GM19468 (cell line): ENCODE results near the gene MTOR.
"Not testable (repeated sequence)": the region's sequence is repeated elsewhere in the genome, so short reads cannot be mapped to it uniquely, and the experiment has no call there.

Experiments
- ATAC-seq: cut with Tn5 transposase; IDR thresholded peaks from one replicate; pipeline ENCODE4 v1.9.1; 2021; ENCODE audit warnings: mild to moderate bottlenecking, moderate library complexity, moderate number of reproducible peaks; ENCODE audit not compliant: unreplicated experiment; ENCODE audit errors: extremely low read depth

Gene MTOR

DNA sequence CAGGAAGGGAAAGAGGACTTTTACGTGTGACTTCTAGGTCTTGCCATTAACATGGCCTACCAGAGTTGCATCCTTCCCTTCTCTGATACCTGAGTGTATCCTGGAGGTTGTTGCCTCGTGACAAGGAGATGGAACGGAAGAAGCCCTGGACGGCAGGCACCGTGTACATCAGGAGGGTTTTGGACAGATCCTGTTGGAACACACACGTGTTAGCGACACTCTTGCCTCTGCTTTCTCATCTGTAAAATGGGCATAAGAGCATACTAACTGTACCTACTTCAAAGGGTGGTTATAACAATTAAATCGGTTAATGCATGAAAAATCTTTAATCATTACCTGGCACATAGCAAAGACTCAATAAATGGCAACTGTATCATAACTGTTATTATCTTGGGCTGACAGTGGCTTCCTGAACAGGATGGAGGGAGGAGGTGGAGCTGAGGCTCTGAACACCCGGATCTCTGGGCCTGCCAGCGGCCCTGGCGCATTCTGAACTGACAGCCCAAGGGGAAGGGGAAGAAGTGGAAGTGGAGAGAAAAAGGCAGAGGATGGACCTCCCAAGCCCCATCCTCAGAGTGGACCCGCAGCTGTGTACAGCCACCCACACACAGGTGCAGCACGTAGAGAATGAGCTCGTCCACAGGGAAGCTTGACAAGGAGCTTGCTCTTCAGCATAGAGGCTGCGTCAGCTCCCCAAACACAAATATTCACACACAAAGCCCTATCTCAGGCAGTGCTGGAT is 132.5 kb downstream of the MTOR start:
- ATAC-seq, result no peak

DNA sequence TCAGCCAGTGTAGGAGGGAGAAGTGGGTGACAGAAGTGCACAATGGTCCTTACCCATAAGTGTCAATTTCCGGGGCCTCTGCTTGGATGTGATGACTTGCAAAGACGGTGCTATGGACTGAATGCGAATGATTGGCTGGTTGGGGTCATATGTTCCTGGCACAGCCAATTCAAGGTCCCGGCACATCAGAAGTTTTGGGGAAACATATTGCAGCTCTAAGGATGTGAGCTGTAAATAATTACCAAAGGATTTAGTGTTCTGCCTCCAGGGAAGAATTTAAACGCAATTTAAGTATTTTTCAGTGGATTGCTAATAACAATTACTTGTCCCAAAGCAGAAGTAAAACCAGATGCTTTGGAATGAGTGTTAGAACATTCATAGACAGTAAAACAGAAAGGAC is 135.8 kb downstream of the MTOR start:
- ATAC-seq, result no peak

DNA sequence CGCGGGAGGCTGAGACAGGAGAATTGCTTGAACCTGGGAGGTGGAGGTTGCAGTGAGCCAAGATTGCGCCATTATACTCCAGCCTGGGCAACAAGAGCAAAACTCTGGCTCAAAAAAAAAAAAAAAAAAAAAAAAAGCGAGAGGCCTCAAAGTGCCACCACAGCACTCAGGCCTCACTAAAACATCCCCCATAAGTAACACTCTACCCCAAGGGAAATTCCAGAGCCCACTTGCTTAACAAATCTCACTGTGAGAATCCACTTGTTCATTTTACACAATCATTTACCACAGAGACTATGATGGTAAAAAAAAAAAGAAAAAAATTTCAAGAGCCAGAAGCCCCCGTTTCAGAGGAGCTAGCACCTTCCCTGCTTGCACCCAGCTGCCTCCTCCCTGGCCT is 136.4 kb downstream of the MTOR start:
- no peak for ATAC-seq

GRCh38 chr1:11124965-11125364 is 137.4 kb downstream of the MTOR start:
- no peak for ATAC-seq

GRCh38 chr1:11116318-11116717 is 146.0 kb downstream of the MTOR start:
- no peak for ATAC-seq

DNA sequence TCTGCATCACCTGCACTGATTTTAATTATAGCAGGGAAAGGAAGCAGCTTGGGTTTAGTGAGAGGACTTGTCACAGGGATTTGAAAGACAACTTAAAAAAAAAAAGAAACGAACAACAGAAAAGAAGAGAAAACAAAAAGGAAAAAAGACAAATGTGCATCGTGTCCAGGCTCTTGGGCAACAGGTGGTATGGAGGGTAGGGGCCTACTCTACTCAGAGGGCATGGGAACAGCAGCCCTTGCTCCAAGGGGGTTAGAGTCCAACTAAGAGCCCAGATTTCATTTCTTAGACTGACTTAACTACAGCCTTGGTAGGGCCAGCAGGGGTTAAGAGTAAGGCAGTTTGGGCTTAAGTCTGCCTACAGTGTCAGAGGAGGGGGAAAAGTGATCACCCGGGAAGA is 147.4 kb downstream of the MTOR start:
- ATAC-seq, result no peak

DNA sequence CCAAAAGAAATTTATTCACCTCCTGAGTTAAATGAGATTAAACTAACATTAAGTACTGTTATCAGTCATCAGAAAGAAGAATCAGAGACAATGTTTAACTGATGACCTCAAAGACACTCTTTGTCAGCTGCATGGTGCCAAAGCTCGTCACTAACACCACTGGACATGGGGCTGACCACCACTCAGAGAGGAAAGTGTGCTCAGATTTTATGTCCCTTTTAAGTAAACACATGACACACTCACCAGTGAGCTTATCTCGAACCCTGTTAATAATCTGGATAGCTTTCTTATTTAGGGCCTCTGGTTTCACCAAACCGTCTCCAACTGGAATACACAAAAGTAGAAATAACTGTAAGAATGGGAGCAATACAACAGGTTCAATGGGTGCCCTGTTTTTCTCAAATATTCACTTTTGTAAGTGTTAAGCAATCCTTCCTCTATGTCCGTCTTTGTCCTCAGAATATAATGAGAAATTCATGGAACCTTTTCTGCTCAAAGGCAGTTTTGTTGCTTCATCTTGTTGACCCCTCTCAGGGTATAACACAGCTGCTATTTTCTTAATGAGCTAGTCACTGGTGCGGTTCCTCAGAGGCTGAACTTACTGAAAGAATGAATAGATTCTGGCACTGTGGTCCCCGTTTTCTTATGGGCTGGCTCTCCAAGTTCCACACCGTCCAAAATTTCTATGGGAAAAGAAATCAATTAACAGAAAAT is 153.1 kb downstream of the MTOR start:
- no peak for ATAC-seq

DNA sequence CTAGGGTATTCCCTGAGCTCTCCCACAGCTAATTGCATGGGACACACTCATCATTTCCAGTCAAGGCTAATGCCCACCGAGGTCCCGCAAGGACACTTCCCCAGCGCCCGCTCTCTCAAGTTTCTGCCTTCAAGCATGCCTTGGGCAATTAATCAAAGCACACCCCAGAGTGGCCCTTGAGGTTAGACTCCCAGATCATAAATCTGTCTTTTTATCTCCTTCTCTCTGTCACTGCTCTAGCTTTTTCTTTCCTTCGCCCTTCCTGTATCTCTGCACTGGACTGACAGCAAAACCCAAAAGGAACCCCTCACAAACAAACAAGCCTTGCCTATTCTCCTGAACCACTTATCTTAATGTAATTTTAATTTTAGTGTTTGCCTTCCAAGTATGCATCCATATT is 154.8 kb downstream of the MTOR start:
- ATAC-seq, result no peak

DNA sequence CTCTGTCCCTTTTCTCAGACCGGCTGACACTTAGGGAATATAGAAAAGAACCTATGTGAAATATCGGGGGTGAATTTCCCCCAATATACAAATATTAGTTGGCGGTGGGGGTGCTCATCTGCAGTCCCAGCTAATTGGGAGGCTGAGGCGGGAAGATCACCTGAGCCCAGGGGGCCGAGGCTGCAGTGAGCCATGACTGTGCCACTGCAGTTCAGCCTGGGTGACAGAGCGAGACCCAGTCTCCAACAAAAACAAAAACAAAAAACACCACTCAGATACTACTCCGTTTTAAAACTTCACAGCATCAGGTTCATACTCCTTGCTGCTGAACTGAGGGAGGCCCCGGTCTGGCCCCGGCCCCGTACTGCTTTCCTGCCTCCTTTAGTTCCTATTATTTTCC is 156.8 kb downstream of the MTOR start:
- ATAC-seq, result no peak

DNA sequence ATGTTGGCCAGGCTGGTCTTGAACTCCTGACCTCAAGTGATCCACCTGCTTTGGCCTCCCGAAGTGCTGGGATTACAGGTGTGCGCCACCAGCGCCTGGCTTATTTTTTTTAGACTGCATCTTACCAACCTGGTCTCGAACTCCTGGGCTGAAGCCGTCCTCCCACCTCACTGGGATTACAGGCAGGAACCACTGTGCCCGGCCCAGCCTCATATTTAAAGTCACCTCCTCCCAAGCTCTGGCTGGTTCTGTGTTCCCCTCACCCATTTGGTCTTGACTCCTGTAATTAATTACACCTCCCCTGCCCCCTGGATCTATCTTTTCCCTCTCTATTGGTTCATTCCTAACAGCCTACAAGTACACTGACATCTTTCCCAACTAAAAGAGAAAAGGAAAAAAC is 161.0 kb downstream of the MTOR start:
- ATAC-seq, result no peak

DNA sequence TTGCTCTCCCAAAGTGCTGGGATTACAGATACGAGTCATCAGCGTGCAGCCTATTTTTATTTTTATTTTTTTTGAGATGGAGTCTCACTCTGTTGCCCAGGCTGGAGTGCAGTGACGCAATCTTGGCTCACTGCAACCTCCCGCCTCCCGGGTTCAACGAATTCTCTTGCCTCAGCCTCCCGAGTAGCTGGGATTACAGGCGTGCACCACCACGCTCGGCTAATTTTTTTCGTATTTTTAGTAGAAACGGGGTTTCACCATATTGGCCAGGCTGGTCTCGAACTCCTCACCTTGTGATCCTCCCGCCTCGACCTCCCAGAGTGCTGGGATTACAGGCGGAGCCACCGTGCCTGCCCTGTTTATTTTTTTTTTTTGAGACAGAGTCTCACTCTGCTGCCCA is 161.5 kb downstream of the MTOR start:
- not testable (repeated sequence) for ATAC-seq

GRCh38 chr1:11100149-11100493 is 162.2 kb downstream of the MTOR start:
- ATAC-seq, result no peak

- no peak for ATAC-seq
Observed at GRCh38 chr1:11099310-11100148, 162.8 kb downstream of the MTOR start, which contains the start of gene EXOSC10. Gene EXOSC10 (minus strand): TSS chr1:11099869. CDS start chr1:11099831, 38 bp downstream.

DNA sequence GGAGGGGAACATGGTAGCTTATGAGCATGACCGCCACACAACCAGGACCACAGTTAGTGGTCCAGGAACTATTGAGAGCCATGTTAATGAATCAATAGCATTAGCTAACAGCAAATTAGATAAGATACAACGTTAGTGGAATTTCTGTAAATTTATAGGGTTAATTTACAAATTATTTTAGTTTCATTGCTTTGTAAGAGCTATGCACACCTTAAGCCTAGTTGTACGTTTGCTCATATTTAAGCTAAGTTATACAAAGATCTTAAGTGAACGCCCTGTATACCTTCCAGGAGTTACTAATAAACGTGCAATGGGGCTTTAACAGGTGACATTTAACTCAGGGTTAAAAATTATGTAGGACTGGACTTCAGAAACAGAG is 163.4 kb downstream of the MTOR start:
- no peak for ATAC-seq

- ATAC-seq, result not testable (repeated sequence)
Observed at GRCh38 chr1:11083784-11084183, 178.6 kb downstream of the MTOR start.

GRCh38 chr1:11080931-11081330 is 181.4 kb downstream of the MTOR start:
- ATAC-seq, result no peak

GRCh38 chr1:11078631-11079030 is 183.7 kb downstream of the MTOR start:
- ATAC-seq, result no peak

- not testable (repeated sequence) for ATAC-seq
Observed at GRCh38 chr1:11073398-11073797, 189.0 kb downstream of the MTOR start.

DNA sequence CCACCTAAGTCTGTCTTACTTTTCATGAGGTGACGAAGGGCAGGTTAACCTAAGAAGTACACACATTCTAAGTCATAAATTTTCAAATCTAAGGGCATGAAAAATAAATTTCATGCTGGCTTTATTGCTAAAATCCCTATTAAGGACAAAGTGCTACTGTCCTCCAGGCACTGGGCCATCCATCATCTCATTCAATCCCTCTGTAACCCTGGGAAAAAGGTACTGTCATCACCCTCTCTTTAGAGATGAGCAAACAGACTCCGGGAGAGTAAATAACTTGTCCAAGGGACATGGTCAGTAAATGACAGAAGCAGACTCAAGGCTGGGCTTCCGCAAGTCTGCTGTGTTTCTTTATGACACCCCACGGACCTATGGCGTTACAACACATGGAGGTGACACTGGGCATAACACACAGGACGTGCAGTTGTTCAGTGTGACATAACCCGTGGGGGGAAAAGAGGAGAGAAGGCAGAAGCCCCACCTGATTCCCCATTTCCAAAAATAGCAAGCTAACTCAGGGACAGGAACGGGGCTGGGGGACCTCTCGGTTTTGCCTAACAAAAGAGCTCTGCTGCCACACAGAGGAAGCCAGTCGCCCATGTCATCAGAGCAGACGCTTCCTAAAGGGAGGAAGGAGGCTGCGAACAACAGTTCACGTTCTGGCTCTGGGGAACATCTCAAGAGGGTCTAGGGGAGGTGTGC is 190.0 kb downstream of the MTOR start:
- ATAC-seq, result no peak

- ATAC-seq, result no peak
Observed at GRCh38 chr1:11071463-11072215, 190.7 kb downstream of the MTOR start.
